GM12864 (cell line): ENCODE results near the gene DCTD.
A peak's percentile ranks its signal among the peaks of the same experiment; 100 is the strongest.

ENCODE experiments used
- DNase-seq: peaks from one replicate; pipeline ENCODE4 v3.0.0-alpha.2; 2011; ENCODE audit warnings: low read depth
- H3K4me3 ChIP-seq: 2 replicates; pipeline ENCODE4 v1.5.1; 2011; ENCODE audit warnings: mild to moderate bottlenecking, low read depth, low read length, control low read depth
- TF ChIP-seq, protein P1 (sequence below): IDR thresholded peaks from 2 replicates; pipeline ENCODE4 v1.5.1; 2011; ENCODE audit warnings: low read depth, mild to moderate bottlenecking, moderate library complexity, low read length, control low read depth, inconsistent platforms; ENCODE audit errors: missing control alignments

The DCTD gene

GRCh38 chr4:182866746-182867145 is 50.4 kb downstream of the DCTD start:
- no peak for DNase-seq
- TF ChIP-seq, protein P1, sequence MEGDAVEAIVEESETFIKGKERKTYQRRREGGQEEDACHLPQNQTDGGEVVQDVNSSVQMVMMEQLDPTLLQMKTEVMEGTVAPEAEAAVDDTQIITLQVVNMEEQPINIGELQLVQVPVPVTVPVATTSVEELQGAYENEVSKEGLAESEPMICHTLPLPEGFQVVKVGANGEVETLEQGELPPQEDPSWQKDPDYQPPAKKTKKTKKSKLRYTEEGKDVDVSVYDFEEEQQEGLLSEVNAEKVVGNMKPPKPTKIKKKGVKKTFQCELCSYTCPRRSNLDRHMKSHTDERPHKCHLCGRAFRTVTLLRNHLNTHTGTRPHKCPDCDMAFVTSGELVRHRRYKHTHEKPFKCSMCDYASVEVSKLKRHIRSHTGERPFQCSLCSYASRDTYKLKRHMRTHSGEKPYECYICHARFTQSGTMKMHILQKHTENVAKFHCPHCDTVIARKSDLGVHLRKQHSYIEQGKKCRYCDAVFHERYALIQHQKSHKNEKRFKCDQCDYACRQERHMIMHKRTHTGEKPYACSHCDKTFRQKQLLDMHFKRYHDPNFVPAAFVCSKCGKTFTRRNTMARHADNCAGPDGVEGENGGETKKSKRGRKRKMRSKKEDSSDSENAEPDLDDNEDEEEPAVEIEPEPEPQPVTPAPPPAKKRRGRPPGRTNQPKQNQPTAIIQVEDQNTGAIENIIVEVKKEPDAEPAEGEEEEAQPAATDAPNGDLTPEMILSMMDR, result no peak
- H3K4me3 ChIP-seq, result no peak overlapping the region

DNA sequence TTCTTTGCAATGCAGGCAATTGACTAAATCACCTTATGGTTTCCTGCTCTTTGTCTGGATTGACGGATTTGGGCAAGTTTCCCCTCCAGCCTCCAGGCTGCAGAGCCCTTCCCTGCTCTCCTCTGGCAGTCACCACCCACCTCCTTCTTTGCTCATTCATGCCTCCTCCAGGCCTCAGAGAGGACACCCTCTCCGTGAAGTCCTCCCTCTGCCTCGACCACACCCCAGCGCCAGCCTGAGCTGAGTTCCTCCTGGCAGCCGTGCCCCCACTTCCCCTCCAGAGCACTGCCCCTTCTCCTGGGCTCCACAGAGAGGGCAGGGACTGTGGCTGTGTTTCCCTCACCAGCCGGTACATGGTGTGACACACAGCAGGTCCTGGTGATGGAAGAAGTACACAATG is 53.7 kb downstream of the DCTD start:
- no peak overlapping the region for H3K4me3 ChIP-seq
- TF ChIP-seq, protein P1, result no peak
- DNase-seq, result no peak

GRCh38 chr4:182862921-182863320 is 54.3 kb downstream of the DCTD start:
- DNase-seq, result no peak
- H3K4me3 ChIP-seq, result no peak overlapping the region
- TF ChIP-seq, protein P1, result no peak

DNA sequence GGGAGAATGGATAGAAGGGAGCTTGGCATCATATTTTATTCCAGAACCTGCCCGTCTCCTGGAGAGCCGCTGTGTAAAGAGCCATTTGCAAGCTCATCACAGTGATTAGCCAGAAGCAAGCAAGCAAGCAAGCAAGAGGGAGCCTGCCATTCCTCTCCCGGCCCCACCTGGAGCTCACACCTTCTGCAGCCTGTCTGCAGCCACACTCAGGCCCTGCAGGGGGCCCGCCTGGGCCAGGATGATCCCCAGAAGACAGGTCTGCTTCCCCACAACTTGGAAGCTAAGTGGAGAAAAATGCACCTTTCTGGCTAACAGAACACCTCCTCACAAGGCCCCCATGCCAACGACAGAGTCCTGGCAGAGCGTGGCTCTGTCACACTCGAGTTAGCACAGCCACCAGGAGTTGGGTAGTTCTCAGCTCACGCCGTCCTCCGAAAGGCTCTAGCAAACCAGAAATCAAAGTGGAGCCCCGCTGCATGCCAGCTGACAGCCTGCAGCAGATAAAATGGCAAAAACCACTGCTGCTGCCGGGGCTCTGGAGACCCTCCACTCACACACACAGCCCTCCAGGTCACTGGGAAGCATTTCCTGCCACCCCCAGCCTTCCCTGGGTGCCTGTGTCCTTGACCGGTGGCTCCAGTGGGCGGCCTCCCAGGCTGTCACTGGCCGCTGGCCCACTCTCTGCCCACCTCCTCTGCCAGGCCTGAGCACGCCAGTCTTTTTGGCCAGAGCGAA is 54.9 kb downstream of the DCTD start:
- H3K4me3 ChIP-seq, result no peak overlapping the region
- no peak for DNase-seq
- TF ChIP-seq, protein P1, result peak; percentile 6

DNA sequence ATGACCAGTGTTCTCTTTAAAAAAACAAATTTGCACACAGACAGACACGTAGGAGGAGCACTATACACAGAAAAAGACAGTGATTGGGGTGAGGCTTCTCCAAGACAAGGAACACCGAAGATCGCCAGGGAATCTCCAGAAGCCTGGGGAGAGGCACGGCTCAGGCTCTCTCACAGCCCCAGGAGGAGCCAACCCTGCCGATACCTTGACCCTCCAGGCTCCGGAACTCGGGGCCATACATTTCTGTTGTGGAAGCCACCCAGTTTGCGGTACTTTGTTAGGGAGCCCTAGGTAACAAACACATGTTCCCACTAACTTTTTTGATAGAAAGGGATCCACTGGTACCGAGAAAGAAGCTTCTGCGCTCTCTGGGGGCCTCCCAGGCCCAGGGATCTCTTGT is 55.8 kb downstream of the DCTD start:
- TF ChIP-seq, protein P1, result no peak
- H3K4me3 ChIP-seq, result no peak overlapping the region
- DNase-seq, result no peak

GRCh38 chr4:182859730-182860129 is 57.5 kb downstream of the DCTD start:
- TF ChIP-seq, protein P1, result no peak
- no peak for DNase-seq
- no peak overlapping the region for H3K4me3 ChIP-seq

GRCh38 chr4:182858711-182859110 is 58.5 kb downstream of the DCTD start:
- no peak for DNase-seq
- TF ChIP-seq, protein P1, result no peak
- no peak overlapping the region for H3K4me3 ChIP-seq
